MCF 10A (cell line): ENCODE measurements around the gene SOS2. TPM values are rescaled to one million over a fixed set of nuclear protein-coding genes. Genes with fewer than 3 reads are reported as not detected.

Source experiments
- BruUV-seq: library from RNA; stranded (reverse); fragments of 400-500 nt; replicated peaks from 2 replicates; lab custom pipeline; 2021; lab: Mats Ljungman, UMichigan
- CTCF ChIA-PET: fragments of 300-600 bp; sonication (Branson Sonifier 250); formaldehyde crosslinking; extraction: SDS; loops from one replicate; lab custom pipeline; 2021; ENCODE audit warnings: antibody characterized with exemption, inconsistent platforms; lab: Yijun Ruan, JAX
- POLR2A ChIA-PET: fragments of 300-600, 350-650 bp; sonication (Branson Sonifier 250); formaldehyde crosslinking; extraction: SDS; loops from one replicate; lab custom pipeline; 2020; ENCODE audit warnings: antibody characterized with exemption, inconsistent platforms; lab: Yijun Ruan, JAX
- DNase-seq: peaks from one replicate; pipeline ENCODE4 v3.0.0-alpha.2; 2018; ENCODE audit not compliant: unreplicated experiment
- H3K27ac Mint-ChIP-seq: one replicate; pipeline ENCODE4 v1.8.0; 2022; ENCODE audit warnings: mild to moderate bottlenecking, low read depth, mixed read lengths; ENCODE audit not compliant: unreplicated experiment
- H3K27me3 Mint-ChIP-seq: one replicate; pipeline ENCODE4 v1.8.0; 2022; ENCODE audit warnings: mixed read lengths; ENCODE audit not compliant: insufficient read depth, unreplicated experiment
- H3K36me3 Mint-ChIP-seq: one replicate; pipeline ENCODE4 v1.8.0; 2022; ENCODE audit warnings: mild to moderate bottlenecking, moderate library complexity, mixed read lengths; ENCODE audit not compliant: insufficient read depth, unreplicated experiment
- H3K4me1 Mint-ChIP-seq: one replicate; pipeline ENCODE4 v1.8.0; 2022; ENCODE audit warnings: mixed read lengths; ENCODE audit not compliant: insufficient read depth, unreplicated experiment
- H3K4me3 Mint-ChIP-seq: one replicate; pipeline ENCODE4 v1.8.0; 2022; ENCODE audit warnings: mild to moderate bottlenecking, moderate library complexity, mixed read lengths; ENCODE audit not compliant: unreplicated experiment
- H3K9me3 Mint-ChIP-seq: one replicate; pipeline ENCODE4 v1.8.0; 2022; ENCODE audit warnings: mixed read lengths; ENCODE audit not compliant: unreplicated experiment
- intact Hi-C: fragments of 100-400 bp; cut with micrococcal nuclease; formaldehyde crosslinking; loops from 2 replicates; pipeline ENCODE4 v1.14.1; 2022
- total RNA-seq: library from RNA; stranded (reverse); gene quantifications from 2 replicates; pipeline ENCODE4 v1.2.3, GENCODE V29; 2022
- TF ChIP-seq, protein P1 (sequence below): fragments of 200-600 bp; IDR thresholded peaks from one replicate; pipeline ENCODE4 v1.8.0; 2022; ENCODE audit warnings: antibody characterized with exemption, mild to moderate bottlenecking; ENCODE audit not compliant: unreplicated experiment

SOS2 gene
- total RNA-seq, 1 experiment from 2014 or later: 19.0 TPM

DNA sequence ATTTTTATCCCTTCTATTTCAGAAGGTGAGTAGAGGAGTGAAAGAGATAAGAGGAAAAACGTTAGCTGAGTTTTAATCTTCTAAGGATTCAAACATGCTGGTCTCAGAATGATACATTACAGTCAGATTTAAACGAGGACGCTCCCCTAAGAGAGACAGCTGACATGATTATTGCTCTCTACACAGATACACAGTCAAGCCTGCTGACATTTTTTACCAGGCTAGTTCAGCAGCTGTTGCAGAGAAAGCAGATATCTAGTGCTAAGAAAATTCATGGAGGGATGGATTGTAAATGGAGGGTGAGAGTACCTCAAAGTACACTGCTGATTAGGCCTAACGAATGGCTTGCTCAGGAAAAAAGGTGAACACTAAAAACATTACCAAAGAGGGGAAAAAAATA, 31.9 kb upstream of the SOS2 start:
- Mint-ChIP-seq H3K27ac (no peak overlapping the region), H3K4me3 (no peak overlapping the region), H3K36me3 (no peaks in the 10 kb centered on the region), H3K27me3 (no peaks in the 10 kb centered on the region), H3K9me3 (no peaks in the 10 kb centered on the region), H3K4me1 (no peaks in the 10 kb centered on the region)
- TF ChIP-seq, protein P1, sequence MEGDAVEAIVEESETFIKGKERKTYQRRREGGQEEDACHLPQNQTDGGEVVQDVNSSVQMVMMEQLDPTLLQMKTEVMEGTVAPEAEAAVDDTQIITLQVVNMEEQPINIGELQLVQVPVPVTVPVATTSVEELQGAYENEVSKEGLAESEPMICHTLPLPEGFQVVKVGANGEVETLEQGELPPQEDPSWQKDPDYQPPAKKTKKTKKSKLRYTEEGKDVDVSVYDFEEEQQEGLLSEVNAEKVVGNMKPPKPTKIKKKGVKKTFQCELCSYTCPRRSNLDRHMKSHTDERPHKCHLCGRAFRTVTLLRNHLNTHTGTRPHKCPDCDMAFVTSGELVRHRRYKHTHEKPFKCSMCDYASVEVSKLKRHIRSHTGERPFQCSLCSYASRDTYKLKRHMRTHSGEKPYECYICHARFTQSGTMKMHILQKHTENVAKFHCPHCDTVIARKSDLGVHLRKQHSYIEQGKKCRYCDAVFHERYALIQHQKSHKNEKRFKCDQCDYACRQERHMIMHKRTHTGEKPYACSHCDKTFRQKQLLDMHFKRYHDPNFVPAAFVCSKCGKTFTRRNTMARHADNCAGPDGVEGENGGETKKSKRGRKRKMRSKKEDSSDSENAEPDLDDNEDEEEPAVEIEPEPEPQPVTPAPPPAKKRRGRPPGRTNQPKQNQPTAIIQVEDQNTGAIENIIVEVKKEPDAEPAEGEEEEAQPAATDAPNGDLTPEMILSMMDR: no peak
- ChIA-PET CTCF (no interaction called here), POLR2A (no interaction called here)
- BruUV-seq: no TSS peak
- intact Hi-C loops: no loop called here
- DNase-seq: no peak

DNA sequence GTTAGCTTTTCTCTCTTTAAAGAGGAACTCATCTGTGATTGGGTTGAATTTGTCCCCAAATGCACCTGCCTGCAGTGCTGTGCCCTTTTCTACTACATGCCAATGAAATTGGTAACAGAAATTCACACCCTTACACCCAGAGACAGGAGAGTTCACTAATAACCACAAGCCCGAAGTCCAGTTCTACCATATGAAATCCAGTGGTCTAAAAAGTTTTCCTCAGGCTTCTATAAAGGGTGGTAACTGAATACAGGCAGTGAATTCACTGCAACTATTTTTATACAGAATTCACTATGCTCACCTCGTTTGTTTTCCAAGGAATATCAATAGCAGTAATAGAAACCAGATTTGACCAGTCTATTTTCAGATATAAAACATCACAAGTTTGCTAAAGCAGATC, 31.5 kb upstream of the SOS2 start:
- no peaks in the 10 kb centered on the region for H3K9me3 Mint-ChIP-seq
- TF ChIP-seq, protein P1: no peak
- no peaks in the 10 kb centered on the region for H3K36me3 Mint-ChIP-seq
- H3K27ac Mint-ChIP-seq: no peak overlapping the region
- no peaks in the 10 kb centered on the region for H3K4me1 Mint-ChIP-seq
- no peak for DNase-seq
- CTCF ChIA-PET: interaction anchor here (0.7 kb wide), 1 partner anchor 169 kb away, joined by 4 read pairs; no protein-coding TSS in a partner anchor
- POLR2A ChIA-PET: no interaction called here
- no peaks in the 10 kb centered on the region for H3K27me3 Mint-ChIP-seq
- H3K4me3 Mint-ChIP-seq: no peak overlapping the region
- intact Hi-C loops: no loop called here
- no TSS peak for BruUV-seq

DNA sequence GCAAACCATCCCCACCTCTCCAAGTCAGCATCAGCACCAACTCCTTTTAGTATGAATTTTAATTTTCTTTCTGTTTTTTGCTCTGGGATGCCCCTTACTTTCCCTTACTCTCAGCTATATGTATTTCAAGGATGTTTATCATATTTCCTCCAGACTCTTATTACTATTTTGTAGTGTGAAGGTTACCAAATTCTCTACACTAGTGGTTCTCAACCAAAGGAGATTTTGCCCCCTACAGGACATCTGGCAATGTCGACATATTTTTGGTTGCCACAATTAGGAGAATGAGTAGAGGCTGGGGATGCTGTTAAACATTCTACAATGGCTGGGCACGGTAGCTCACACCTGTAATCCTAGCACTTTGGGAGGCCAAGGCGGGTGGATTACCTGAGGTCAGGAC, 29.1 kb upstream of the SOS2 start:
- BruUV-seq: no TSS peak
- ChIA-PET CTCF (interaction anchor here (0.6 to 2.1 kb wide), 10 partner anchors 10 to 1718 kb away, joined by 3 to 8 read pairs (median 4); partner anchors contain the start of gene NEMF), POLR2A (no interaction called here)
- H3K9me3 Mint-ChIP-seq: no peaks in the 10 kb centered on the region
- TF ChIP-seq, protein P1: peak; percentile 27
- intact Hi-C loops: loop anchor here (2.0 kb wide), 1 partner anchor 144 kb away; the partner anchor contains the start of gene VCPKMT
- DNase-seq: peak; percentile 52
- peaks cover 6% of the 10 kb centered on the region for H3K36me3 Mint-ChIP-seq
- H3K4me1 Mint-ChIP-seq: no peaks in the 10 kb centered on the region
- H3K27me3 Mint-ChIP-seq: no peaks in the 10 kb centered on the region
- H3K27ac Mint-ChIP-seq: no peak overlapping the region
- no peak overlapping the region for H3K4me3 Mint-ChIP-seq

DNA sequence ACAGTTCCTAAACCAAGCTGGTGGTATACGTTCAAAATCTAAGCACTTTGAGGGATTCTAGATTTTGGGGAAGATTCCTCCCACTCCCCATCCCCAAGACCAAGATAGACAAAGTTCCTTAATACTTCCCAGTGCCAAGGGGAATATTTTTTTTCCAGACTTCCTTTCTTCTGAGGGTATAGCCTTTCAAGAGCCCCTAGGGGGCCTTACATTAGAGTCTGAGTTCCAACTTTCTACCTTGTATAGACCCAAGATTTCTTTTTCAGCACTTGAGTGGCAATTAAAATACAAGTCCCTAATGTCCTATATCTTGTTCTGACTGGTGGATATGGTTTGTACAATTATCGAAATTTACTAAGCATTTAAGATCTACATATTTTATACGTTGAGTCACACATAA, 28.7 kb upstream of the SOS2 start:
- Mint-ChIP-seq H3K9me3 (no peaks in the 10 kb centered on the region), H3K27me3 (no peaks in the 10 kb centered on the region), H3K36me3 (peaks cover 6% of the 10 kb centered on the region), H3K4me3 (no peak overlapping the region), H3K27ac (no peak overlapping the region), H3K4me1 (no peaks in the 10 kb centered on the region)
- intact Hi-C loops: loop anchor here (2.0 kb wide), 1 partner anchor 143 kb away; the partner anchor contains the start of gene VCPKMT
- TF ChIP-seq, protein P1: no peak
- ChIA-PET CTCF (interaction anchor here (0.5 to 2.1 kb wide), 9 partner anchors 10 to 408 kb away, joined by 3 to 8 read pairs (median 3); partner anchors contain the start of gene NEMF), POLR2A (no interaction called here)
- no TSS peak for BruUV-seq
- DNase-seq: no peak
